Measurements from ENCODE around the gene OR51G1.

The OR51G1 gene

GRCh38 chr11:4891996-4892640 is 32.0 kb downstream of the OR51G1 start:
- TF ChIP-seq TAF1 (IDR thresholded peaks at IDR 0.05; ENCODE audit: borderline replicate concordance, insufficient read depth, low read length) (no peak), POLR2AphosphoS5 (IDR thresholded peaks at IDR 0.05; ENCODE audit: low read depth, low read length) (no peak), SIN3A (IDR thresholded peaks at IDR 0.05; ENCODE audit: borderline replicate concordance, insufficient read depth, low read length) (no peak), FOXP2 (optimal IDR thresholded peaks at IDR 0.05; ENCODE audit: borderline replicate concordance, extremely low read depth, extremely low read length, insufficient read depth) (no peak)
- TF ChIP-seq, protein P1, sequence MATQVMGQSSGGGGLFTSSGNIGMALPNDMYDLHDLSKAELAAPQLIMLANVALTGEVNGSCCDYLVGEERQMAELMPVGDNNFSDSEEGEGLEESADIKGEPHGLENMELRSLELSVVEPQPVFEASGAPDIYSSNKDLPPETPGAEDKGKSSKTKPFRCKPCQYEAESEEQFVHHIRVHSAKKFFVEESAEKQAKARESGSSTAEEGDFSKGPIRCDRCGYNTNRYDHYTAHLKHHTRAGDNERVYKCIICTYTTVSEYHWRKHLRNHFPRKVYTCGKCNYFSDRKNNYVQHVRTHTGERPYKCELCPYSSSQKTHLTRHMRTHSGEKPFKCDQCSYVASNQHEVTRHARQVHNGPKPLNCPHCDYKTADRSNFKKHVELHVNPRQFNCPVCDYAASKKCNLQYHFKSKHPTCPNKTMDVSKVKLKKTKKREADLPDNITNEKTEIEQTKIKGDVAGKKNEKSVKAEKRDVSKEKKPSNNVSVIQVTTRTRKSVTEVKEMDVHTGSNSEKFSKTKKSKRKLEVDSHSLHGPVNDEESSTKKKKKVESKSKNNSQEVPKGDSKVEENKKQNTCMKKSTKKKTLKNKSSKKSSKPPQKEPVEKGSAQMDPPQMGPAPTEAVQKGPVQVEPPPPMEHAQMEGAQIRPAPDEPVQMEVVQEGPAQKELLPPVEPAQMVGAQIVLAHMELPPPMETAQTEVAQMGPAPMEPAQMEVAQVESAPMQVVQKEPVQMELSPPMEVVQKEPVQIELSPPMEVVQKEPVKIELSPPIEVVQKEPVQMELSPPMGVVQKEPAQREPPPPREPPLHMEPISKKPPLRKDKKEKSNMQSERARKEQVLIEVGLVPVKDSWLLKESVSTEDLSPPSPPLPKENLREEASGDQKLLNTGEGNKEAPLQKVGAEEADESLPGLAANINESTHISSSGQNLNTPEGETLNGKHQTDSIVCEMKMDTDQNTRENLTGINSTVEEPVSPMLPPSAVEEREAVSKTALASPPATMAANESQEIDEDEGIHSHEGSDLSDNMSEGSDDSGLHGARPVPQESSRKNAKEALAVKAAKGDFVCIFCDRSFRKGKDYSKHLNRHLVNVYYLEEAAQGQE (IDR thresholded peaks at IDR 0.05; ENCODE audit: insufficient read depth in 1 of 2, low read depth in 2 of 2, low read length in 2 of 2) = no peak

DNA sequence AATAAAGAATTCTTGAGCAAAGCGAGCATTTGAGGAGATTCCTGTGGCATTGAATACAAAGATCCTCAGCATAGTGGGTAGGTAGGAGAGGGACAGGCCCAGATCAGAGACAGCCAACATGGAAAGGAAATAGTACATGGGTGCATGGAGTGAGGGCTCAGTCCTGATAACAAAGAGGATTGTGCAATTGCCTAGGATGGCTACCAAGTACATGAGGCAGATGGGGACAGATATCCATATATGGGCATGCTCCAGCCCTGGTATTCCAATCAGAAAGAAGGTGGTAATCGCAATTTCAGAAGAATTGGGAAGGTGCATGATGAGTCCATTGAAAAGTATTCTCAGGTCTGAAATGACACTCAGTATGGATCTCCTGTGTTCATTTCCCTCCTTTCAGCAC is 33.9 kb downstream of the OR51G1 start:
- TF ChIP-seq, protein P1 (IDR thresholded peaks at IDR 0.05; ENCODE audit: insufficient read depth in 1 of 2, low read depth in 2 of 2, low read length in 2 of 2) = no peak
- no peak for TF ChIP-seq SIN3A (IDR thresholded peaks at IDR 0.05; ENCODE audit: borderline replicate concordance, insufficient read depth, low read length)
- TF ChIP-seq FOXP2 (optimal IDR thresholded peaks at IDR 0.05; ENCODE audit: borderline replicate concordance, extremely low read depth, extremely low read length, insufficient read depth) = no peak
- TF ChIP-seq POLR2AphosphoS5 (IDR thresholded peaks at IDR 0.05; ENCODE audit: low read depth, low read length) = no peak
- no peak for TF ChIP-seq TAF1 (IDR thresholded peaks at IDR 0.05; ENCODE audit: borderline replicate concordance, insufficient read depth, low read length)

- TF ChIP-seq POLR2AphosphoS5 (IDR thresholded peaks at IDR 0.05; ENCODE audit: low read depth, low read length) (no peak), TAF1 (IDR thresholded peaks at IDR 0.05; ENCODE audit: borderline replicate concordance, insufficient read depth, low read length) (no peak), FOXP2 (optimal IDR thresholded peaks at IDR 0.05; ENCODE audit: borderline replicate concordance, extremely low read depth, extremely low read length, insufficient read depth) (no peak), SIN3A (IDR thresholded peaks at IDR 0.05; ENCODE audit: borderline replicate concordance, insufficient read depth, low read length) (no peak)
- TF ChIP-seq, protein P1 (IDR thresholded peaks at IDR 0.05; ENCODE audit: insufficient read depth in 1 of 2, low read depth in 2 of 2, low read length in 2 of 2) = no peak
These were observed 36.5 kb downstream of the OR51G1 start for GRCh38 chr11:4887591-4887990.

GRCh38 chr11:4886186-4886585 is 38.0 kb downstream of the OR51G1 start:
- TF ChIP-seq FOXP2 (optimal IDR thresholded peaks at IDR 0.05; ENCODE audit: borderline replicate concordance, extremely low read depth, extremely low read length, insufficient read depth) (no peak), POLR2AphosphoS5 (IDR thresholded peaks at IDR 0.05; ENCODE audit: low read depth, low read length) (no peak), TAF1 (IDR thresholded peaks at IDR 0.05; ENCODE audit: borderline replicate concordance, insufficient read depth, low read length) (no peak), SIN3A (IDR thresholded peaks at IDR 0.05; ENCODE audit: borderline replicate concordance, insufficient read depth, low read length) (no peak)
- TF ChIP-seq, protein P1 (IDR thresholded peaks at IDR 0.05; ENCODE audit: insufficient read depth in 1 of 2, low read depth in 2 of 2, low read length in 2 of 2) = no peak

Measured in PFSK-1 (cell line).